Measurements from ENCODE around the gene KCNMB2. TPM values are rescaled to one million over a fixed set of nuclear protein-coding genes. Genes with fewer than 3 reads are reported as not detected.
A peak's percentile ranks its signal among the peaks of the same experiment; 100 is the strongest.
"Not testable (repeated sequence)": the region's sequence is repeated elsewhere in the genome, so short reads cannot be mapped to it uniquely, and the experiment has no call there.

KCNMB2 gene
- total RNA-seq, result 1.8 TPM
- long read RNA-seq, result 0 reads

GRCh38 chr3:178536211-178537079 lies at the start of gene KCNMB2:
TSS of gene KCNMB2 (plus strand) at chr3:178536436.
- DNase-seq (ENCODE audit: missing footprints) (no peak), ATAC-seq (peak; percentile 91)
- intact Hi-C loops (cut with DNase I), result loop anchor here (5.0 to 10.0 kb wide), 2 partner anchors 99 to 128 kb away; no protein-coding TSS in a partner anchor

GRCh38 chr3:178486903-178487302 lies 49.3 kb upstream of the KCNMB2 start:
- no peak for DNase-seq (ENCODE audit: missing footprints)
- ATAC-seq, result no peak

GRCh38 chr3:178487752-178488151 lies 48.5 kb upstream of the KCNMB2 start:
- no peak for DNase-seq (ENCODE audit: missing footprints)
- intact Hi-C loops (cut with DNase I), result no loop called here
- no peak for ATAC-seq

More at GRCh38 chr3:178486903-178487302, 49.3 kb upstream of the KCNMB2 start:
- intact Hi-C loops (cut with DNase I), result no loop called here

- no peak for DNase-seq (ENCODE audit: missing footprints)
- intact Hi-C loops (cut with DNase I), result no loop called here
- no peak for ATAC-seq
Measured at GRCh38 chr3:178491751-178492150, 44.5 kb upstream of the KCNMB2 start.

- intact Hi-C loops (cut with DNase I), result no loop called here
- ATAC-seq, result no peak
- DNase-seq (ENCODE audit: missing footprints), result no peak
Measured at GRCh38 chr3:178492491-178492890, 43.7 kb upstream of the KCNMB2 start.

GRCh38 chr3:178494386-178494785 lies 41.9 kb upstream of the KCNMB2 start:
- ATAC-seq (no peak), DNase-seq (ENCODE audit: missing footprints) (no peak)
- intact Hi-C loops (cut with DNase I), result no loop called here

GRCh38 chr3:178496911-178497310 lies 39.3 kb upstream of the KCNMB2 start:
- intact Hi-C loops (cut with DNase I), result loop anchor here (1.0 kb wide), 1 partner anchor 26 kb away; no protein-coding TSS in a partner anchor
- DNase-seq (ENCODE audit: missing footprints) (no peak), ATAC-seq (no peak)

- DNase-seq (ENCODE audit: missing footprints), result no peak
- no peak for ATAC-seq
- intact Hi-C loops (cut with DNase I), result no loop called here
Measured at GRCh38 chr3:178498871-178499270, 37.4 kb upstream of the KCNMB2 start.

- intact Hi-C loops (cut with DNase I), result no loop called here
- no peak for DNase-seq (ENCODE audit: missing footprints)
- no peak for ATAC-seq
Measured at GRCh38 chr3:178500631-178501030, 35.6 kb upstream of the KCNMB2 start.

GRCh38 chr3:178504128-178504527 lies 32.1 kb upstream of the KCNMB2 start:
- intact Hi-C loops (cut with DNase I), result no loop called here
- ATAC-seq, result no peak
- DNase-seq (ENCODE audit: missing footprints), result no peak

GRCh38 chr3:178505832-178506231 lies 30.4 kb upstream of the KCNMB2 start:
- ATAC-seq (no peak), DNase-seq (ENCODE audit: missing footprints) (no peak)
- intact Hi-C loops (cut with DNase I), result no loop called here

GRCh38 chr3:178507507-178508442 lies 28.5 kb upstream of the KCNMB2 start:
- ATAC-seq, result peak; percentile 69
- intact Hi-C loops (cut with DNase I), result no loop called here
- no peak for DNase-seq (ENCODE audit: missing footprints)

GRCh38 chr3:178508443-178508825 lies 27.8 kb upstream of the KCNMB2 start:
- DNase-seq (ENCODE audit: missing footprints), result no peak
- intact Hi-C loops (cut with DNase I), result no loop called here
- no peak for ATAC-seq

GRCh38 chr3:178510496-178510895 lies 25.7 kb upstream of the KCNMB2 start:
- intact Hi-C loops (cut with DNase I), result no loop called here
- DNase-seq (ENCODE audit: missing footprints), result no peak
- ATAC-seq, result no peak

GRCh38 chr3:178512647-178513046 lies 23.6 kb upstream of the KCNMB2 start:
- DNase-seq (ENCODE audit: missing footprints) (no peak), ATAC-seq (no peak)
- intact Hi-C loops (cut with DNase I), result no loop called here

- no peak for ATAC-seq
- DNase-seq (ENCODE audit: missing footprints), result no peak
- intact Hi-C loops (cut with DNase I), result no loop called here
Measured at GRCh38 chr3:178513546-178514380, 22.5 kb upstream of the KCNMB2 start.

GRCh38 chr3:178514401-178514800 lies 21.8 kb upstream of the KCNMB2 start:
- intact Hi-C loops (cut with DNase I), result no loop called here

GRCh38 chr3:178515076-178515744 lies 21.0 kb upstream of the KCNMB2 start:
- ATAC-seq; DNase-seq (ENCODE audit: missing footprints); intact Hi-C loops (cut with DNase I): not testable (repeated sequence)

More at GRCh38 chr3:178514401-178514800, 21.8 kb upstream of the KCNMB2 start:
- ATAC-seq, result no peak
- DNase-seq (ENCODE audit: missing footprints), result no peak

Data from Right ventricle myocardium inferior (tissue), 1 donor.